Measurements from ENCODE around the gene CYLC1.

GRCh38 chrX:83819304-83819703 is 41.6 kb upstream of the CYLC1 start:
- TF ChIP-seq RAD21 (CRISPR knock-in tag; IDR thresholded peaks at IDR 0.05) (no peak), ZHX1 (CRISPR knock-in tag; IDR thresholded peaks at IDR 0.05; ENCODE audit: low read depth) (no peak), MYC (CRISPR knock-in tag; IDR thresholded peaks at IDR 0.05; ENCODE audit: borderline replicate concordance) (no peak), GRHL1 (CRISPR knock-in tag; conservative IDR thresholded peaks at IDR 0.05) (no peak)

Measured in HepG2 (cell line).